Pancreas (tissue), 10 donors: ENCODE measurements around the gene ANKRD1. TPM values are rescaled to one million over a fixed set of nuclear protein-coding genes. Genes with fewer than 3 reads are reported as not detected.

Experiments
- ATAC-seq, 4 donors: fragments of 200-7000 bp; cut with Tn5 transposase; one replicate each; pipeline versions ENCODE4 v1.8.0 to v1.9.1; 2020; ENCODE audit warnings: mild to moderate bottlenecking in 4 of 4, moderate library complexity in 4 of 4
- DNase-seq, 6 donors: peaks; one replicate each; pipeline ENCODE4 v3.0.0-alpha.2; 2020
- FAIRE-seq: peaks from 2 replicates; lab custom pipeline; 2012; peaks lifted over from hg19 to GRCh38; lab: Jason Lieb, UNC
- H3K27ac ChIP-seq, 4 donors: fragments of 200-600 bp; sonication (generic); 1 replicate in 3 of 4; 2 replicates in 1 of 4; pipeline versions ENCODE4 v1.5.0 to v1.8.0; 2020
- H3K27me3 ChIP-seq, 4 donors: fragments of 200-600 bp; one replicate each; pipeline ENCODE4 v1.8.0; 2021
- H3K36me3 ChIP-seq, 3 donors: fragments of 200-600 bp; sonication (generic) in 1 of 3; one replicate each; pipeline versions ENCODE4 v1.5.0 to v1.8.0; 2020 to 2021
- H3K4me1 ChIP-seq, 3 donors: fragments of 200-600 bp; one replicate each; pipeline ENCODE4 v1.8.0; 2021
- H3K4me3 ChIP-seq, 4 donors: fragments of 200-600 bp; sonication (generic) in 2 of 4; one replicate each; pipeline versions ENCODE4 v1.5.0 to v1.8.0; 2020 to 2021
- H3K9me3 ChIP-seq, 4 donors: fragments of 200-600 bp; one replicate each; pipeline ENCODE4 v1.8.0; 2021
- CTCF ChIP-seq, 4 donors: fragments of 200-600 bp; sonication (generic) in 3 of 4; IDR thresholded peaks; one replicate each; pipeline versions ENCODE4 v1.5.0 to v1.8.0; 2021; ENCODE audit warnings: antibody characterized with exemption in 4 of 4
- WGBS, 2 donors: extraction: QIAGEN DNeasy Blood & Tissue Kit; methylation state at CpG; one replicate each; pipeline ENCODE4 v1.1.7; 2013; 5-methylcytosine and 5-hydroxymethylcytosine counted together
- intact Hi-C, 3 donors: fragments of 100-400 bp; cut with DNase I; formaldehyde crosslinking; loops; one replicate each; pipeline versions ENCODE4 v1.11.1 to v1.14.2; 2022
- polyA plus RNA-seq, 2 donors: library from polyadenylated mRNA; stranded (reverse); fragments of 200-250 nt; gene quantifications; one replicate each; pipeline ENCODE4 v1.2.3, GENCODE V29; 2013
- total RNA-seq, 6 donors: library from RNA; stranded (reverse); fragmentation: NEBNext Ultra II Directional in 4 of 6; extraction: Animal tissue kit (Norgen Biotek cat#: 25700) in 4 of 6; gene quantifications; one replicate each; pipeline versions ENCODE4 v1.2.1 to v1.2.4, GENCODE V29; 2021 to 2023
- donor health status: healthy with polysubstance abuse.
- donor health status: DM: no; HTN: no; CAD: no; lungs with moderate emphysema.
- donor health status: DM: no; HTN: no; CAD: no.
- donor health status: control.
- donor health status: control.
- donor health status: Bipolar disorder and iron deficiency.
- donor health status: DM: yes; HTN: yes; CAD: no.
- donor health status: DM: no; HTN: no; CAD: no.
- donor health status: DM: no; HTN: no; CAD: no.
- donor health status: DM: yes; HTN: yes; CAD: no.

Gene ANKRD1
- total and polyA plus RNA-seq, 8 donors = 0.12 to 2.8 (median 1.4) TPM

- peak in 3 of 4 donors; percentile 46 to 63 (median 55) for ATAC-seq
- no peak overlapping the region for H3K27ac ChIP-seq
- intact Hi-C loops = loop anchor here in 1 of 3 donors (10.0 kb wide), 1 partner anchor 108 kb away; no protein-coding TSS in a partner anchor
- H3K9me3 ChIP-seq = no peaks in the 10 kb centered on the region
- 22 to 29% methylated on average over 2 of the region's 2 CpGs for WGBS, 2 donors
- no peaks in the 10 kb centered on the region for H3K36me3 ChIP-seq
- H3K27me3 ChIP-seq = peaks cover 0 to 5% (median 0%) of the 10 kb centered on the region in 4 donors
- DNase-seq = no peak
- H3K4me1 ChIP-seq = no peaks in the 10 kb centered on the region
- TF ChIP-seq CTCF (IDR thresholded peaks at IDR 0.05) = peak in 3 of 4 donors; percentile 31 to 51 (median 45)
- FAIRE-seq = peak; percentile 70
- H3K4me3 ChIP-seq = no peak overlapping the region
Observed at GRCh38 chr10:90862908-90863514, 57.9 kb downstream of the ANKRD1 start.

Other genes starting within 250 kb of the ANKRD1 start
- gene HTR7, start 63.0 kb downstream of the ANKRD1 start, total RNA-seq = under 1 TPM in 5 of 6 donors, not detected in 1; 0.04 to 0.37 (median 0.09) TPM
- gene HTR7, start 63.0 kb downstream of the ANKRD1 start, polyA plus RNA-seq = under 1 TPM in 1 of 2 donors, not detected in 1; 0.05 TPM
- gene RPP30, start 49.1 kb downstream of the ANKRD1 start, total RNA-seq = 10 to 100 TPM in 2 of 6 donors, 1 to 10 TPM in 4; 5.8 to 13.4 (median 8.9) TPM
- gene RPP30, start 49.1 kb downstream of the ANKRD1 start, polyA plus RNA-seq = 10 to 100 TPM; 12.9 to 23.1 TPM